Suprapubic skin (tissue), 2 donors: ENCODE measurements around the gene KRAS.

Source experiments
- EP300 ChIP-seq: sonication (generic); formaldehyde crosslinking; IDR thresholded peaks from one replicate; pipeline ENCODE4 v1.6.1; 2017; ENCODE audit warnings: antibody characterized with exemption
- POLR2A ChIP-seq, 2 donors: fragments of 450-650 bp; IDR thresholded peaks; one replicate each; pipeline ENCODE4 v1.6.1; 2017; ENCODE audit warnings: antibody characterized with exemption in 2 of 2, mild to moderate bottlenecking in 2 of 2, moderate library complexity in 2 of 2

- TF ChIP-seq POLR2A (IDR thresholded peaks at IDR 0.05) = no peak
- no peak for TF ChIP-seq EP300
Observed at GRCh38 chr12:25190793-25191192, 59.9 kb downstream of the KRAS start.
